ENCODE measurements around the gene DCUN1D3. TPM values are rescaled to one million over a fixed set of nuclear protein-coding genes. Genes with fewer than 3 reads are reported as not detected.
"Not testable (repeated sequence)": the region's sequence is repeated elsewhere in the genome, so short reads cannot be mapped to it uniquely, and the experiment has no call there.

DCUN1D3 gene, protein sequence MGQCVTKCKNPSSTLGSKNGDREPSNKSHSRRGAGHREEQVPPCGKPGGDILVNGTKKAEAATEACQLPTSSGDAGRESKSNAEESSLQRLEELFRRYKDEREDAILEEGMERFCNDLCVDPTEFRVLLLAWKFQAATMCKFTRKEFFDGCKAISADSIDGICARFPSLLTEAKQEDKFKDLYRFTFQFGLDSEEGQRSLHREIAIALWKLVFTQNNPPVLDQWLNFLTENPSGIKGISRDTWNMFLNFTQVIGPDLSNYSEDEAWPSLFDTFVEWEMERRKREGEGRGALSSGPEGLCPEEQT
- 10.0 and 10.1 TPM in 2 replicates for total RNA-seq (2014; rRNA removed; shearing (Covaris generic))
- 2.8 and 4.0 TPM in 2 replicates for polyA plus RNA-seq (2014; cell fraction: nucleus; rRNA removed)

GRCh38 chr16:20900299-20901067 lies at the start of gene DCUN1D3, which contains the start of gene LYRM1:
Gene DCUN1D3 (minus strand): TSS chr16:20900358. CDS start chr16:20862538, 37,820 bp downstream.
Gene LYRM1 (plus strand): TSS chr16:20900771. CDS start chr16:20915556, 14,785 bp downstream.
- DNase-seq (ENCODE audit: extremely low read depth, low read depth) = peak; percentile 98

DNA sequence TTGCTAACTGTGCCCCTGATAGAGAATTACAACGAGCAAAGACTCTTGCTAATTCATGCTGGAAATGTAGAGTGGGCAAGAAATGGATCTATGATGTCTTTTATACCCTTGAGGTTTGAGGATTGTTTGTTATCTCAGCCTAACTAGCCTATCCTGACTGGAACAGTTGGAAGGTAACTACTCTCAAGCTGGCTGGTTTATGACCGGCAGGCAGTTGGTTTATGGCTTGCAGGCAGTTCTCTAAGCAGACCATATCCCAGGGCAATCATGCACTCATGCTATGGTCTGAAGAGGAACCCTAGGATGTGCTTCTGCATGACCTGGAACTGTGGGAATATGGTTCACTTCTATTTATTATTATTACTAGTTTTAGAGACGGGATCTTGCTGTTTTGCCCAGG lies 49.5 kb upstream of the DCUN1D3 start:
- DNase-seq (ENCODE audit: extremely low read depth, low read depth) = no peak

DNA sequence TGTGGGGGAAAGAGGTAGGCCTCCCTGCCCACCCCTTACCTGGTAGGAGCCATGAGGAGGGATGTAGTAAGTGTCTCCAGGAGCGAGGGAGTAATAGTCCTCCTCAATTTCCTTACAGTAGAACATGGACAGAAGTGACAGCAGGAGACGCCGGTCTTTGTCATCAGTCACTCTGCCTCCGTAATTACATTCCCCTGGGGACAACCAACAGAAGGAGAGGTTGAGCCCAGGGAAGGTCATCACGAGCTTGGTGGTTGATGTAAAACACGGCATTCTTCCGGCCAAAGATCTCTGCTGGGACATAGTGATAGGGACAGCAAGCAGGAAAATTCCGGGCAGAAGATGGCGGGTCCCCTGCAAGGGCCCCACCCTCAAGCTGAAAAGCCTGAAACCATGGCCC lies 48.3 kb upstream of the DCUN1D3 start:
- DNase-seq (ENCODE audit: extremely low read depth, low read depth) = no peak

GRCh38 chr16:20946015-20946629 lies 46.0 kb upstream of the DCUN1D3 start:
- no peak for DNase-seq (ENCODE audit: extremely low read depth, low read depth)

DNA sequence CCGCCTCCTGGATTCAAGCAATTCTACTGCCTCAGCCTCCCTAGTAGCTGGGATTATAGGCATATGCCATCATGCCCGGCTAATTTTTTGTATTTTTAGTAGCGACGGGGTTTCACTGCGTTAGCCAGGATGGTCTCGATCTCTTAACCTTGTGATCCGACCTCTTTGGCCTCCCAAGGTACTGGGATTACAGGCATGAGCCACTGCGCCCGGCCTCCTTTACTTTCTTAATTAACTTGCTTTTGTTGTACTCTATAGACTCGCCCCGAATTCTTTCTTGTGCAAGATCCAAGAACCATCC lies 45.4 kb upstream of the DCUN1D3 start:
- not testable (repeated sequence) for DNase-seq (ENCODE audit: extremely low read depth, low read depth)

- DNase-seq (ENCODE audit: extremely low read depth, low read depth) = no peak
Measured at GRCh38 chr16:20944861-20945574, 44.9 kb upstream of the DCUN1D3 start.

DNA sequence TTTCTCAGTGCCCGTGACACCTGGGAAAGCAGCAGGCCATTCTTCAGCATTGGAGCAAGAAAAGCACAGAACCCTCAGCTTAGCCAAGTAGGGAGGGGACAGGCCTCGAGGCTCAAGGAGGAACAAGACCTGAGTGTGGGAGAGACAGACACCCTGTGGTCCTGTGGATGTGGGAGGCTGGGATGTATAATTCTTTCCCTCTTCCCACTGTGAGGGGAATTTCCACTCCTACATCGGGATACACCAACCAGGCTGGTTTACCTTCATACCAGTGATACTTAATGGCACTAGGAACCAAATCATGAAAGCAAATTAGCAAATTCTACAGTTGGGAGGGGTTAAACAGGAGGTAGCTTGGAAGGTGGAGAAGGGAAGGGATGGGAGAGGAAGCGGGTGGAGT lies 42.1 kb upstream of the DCUN1D3 start:
- no peak for DNase-seq (ENCODE audit: extremely low read depth, low read depth)

DNA sequence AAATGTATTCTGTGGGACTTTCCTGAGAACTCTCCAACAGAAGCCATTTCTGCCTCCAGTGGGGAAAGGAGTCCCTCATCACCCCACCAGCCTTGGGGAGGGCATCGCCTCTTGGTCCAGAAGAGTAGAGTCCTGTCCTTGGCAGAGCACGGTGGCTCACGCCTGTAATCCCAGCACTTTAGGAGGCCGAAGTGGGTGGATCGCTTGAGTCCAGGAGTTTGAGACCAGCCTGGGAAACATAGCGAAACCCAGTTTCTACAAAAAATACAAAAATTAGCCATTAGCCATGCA lies 41.4 kb upstream of the DCUN1D3 start:
- DNase-seq (ENCODE audit: extremely low read depth, low read depth) = no peak

DNA sequence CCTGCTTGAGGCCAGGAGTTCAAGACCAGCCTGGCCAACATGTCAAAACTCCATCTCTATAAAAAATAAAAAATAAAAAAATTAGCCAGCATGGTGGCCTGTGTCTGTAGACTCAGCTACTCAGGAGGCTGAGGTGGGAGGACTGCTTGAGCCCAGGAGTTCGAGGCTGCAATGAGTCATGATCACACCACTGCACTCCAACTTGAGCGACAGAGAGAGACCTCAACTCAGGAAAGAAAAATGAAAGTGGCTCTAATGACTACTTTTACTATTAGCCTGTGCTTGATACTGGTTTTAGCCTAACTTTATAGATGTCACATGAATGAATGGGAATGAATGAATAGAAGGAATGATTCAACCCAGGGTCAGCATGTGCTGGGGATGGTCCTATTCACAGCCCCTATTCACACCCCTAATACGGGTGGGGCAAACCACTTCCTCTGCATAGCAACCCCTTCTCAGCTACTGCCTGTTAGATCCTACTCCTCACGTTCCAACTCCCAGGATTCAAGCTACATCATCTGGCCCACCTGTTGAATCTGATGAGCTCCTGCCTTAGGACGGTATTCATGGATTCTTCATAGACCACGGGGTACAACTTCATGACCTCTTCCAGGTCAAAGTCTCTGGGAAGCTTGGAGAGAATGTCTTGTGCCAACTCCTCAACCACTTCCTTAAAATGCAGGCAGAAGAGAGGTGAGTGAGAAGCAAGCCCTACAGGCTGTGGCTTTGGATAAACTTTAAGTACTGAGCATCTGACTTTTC lies 40.9 kb upstream of the DCUN1D3 start:
- no peak for DNase-seq (ENCODE audit: extremely low read depth, low read depth)

DNA sequence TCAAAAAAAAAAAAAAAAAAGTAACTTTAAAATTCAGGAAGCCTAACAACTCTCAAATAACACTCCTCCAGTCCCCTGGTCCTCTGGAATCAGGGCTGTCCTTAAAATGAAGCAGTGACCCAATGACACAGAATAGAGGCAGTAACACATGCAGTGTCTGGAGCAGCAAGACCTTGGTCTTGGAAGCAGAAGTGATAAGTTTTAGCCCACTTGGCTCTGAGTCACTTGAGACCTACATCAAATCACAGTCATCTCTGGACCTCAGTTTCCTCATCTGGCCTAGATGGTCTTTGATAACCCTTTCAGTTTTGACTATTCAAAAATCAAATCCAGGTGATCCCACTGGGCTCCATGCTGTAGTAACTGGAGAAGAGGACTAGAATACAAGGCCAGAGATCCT lies 39.5 kb upstream of the DCUN1D3 start:
- DNase-seq (ENCODE audit: extremely low read depth, low read depth) = no peak

DNA sequence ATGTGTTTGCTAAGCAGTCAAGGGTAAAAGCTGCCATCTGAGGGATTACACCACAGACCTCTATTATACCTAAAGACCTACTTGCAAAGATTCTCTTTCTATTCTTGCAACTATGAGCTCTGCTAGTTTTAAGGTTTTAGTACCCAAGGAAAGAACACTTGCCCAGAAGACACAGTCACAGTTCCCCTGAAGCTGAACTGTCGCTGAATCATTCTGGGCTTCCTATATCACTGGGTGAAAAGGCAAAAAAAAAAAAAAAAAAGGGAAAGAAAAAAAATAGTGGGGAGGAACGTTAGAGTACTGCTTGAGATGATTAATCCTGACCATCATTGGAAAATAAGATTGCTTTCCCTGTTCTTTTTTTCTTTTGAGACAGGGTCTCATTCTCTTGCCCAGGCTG lies 38.3 kb upstream of the DCUN1D3 start:
- DNase-seq (ENCODE audit: extremely low read depth, low read depth) = no peak

DNA sequence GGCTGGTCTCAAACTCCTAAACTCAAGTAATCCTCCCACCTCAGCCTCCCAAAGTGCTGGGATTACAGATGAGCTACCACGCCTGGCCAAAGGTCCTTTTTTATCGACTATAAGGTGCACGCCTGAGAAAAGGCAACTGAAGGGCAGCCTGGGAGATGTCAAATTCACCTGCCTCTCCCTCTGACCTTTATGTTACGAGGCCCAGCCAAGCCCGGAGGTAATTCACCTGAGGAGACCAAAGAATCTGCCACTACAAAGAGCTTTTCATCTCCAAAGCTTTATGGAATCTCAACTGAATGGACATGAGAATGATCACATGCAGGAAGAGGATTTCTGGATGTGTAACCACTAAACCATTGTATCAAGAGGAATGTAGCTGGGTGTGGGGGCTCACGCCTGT lies 37.6 kb upstream of the DCUN1D3 start:
- no peak for DNase-seq (ENCODE audit: extremely low read depth, low read depth)

- DNase-seq (ENCODE audit: extremely low read depth, low read depth) = no peak
Measured at GRCh38 chr16:20933589-20933988, 33.4 kb upstream of the DCUN1D3 start.

DNA sequence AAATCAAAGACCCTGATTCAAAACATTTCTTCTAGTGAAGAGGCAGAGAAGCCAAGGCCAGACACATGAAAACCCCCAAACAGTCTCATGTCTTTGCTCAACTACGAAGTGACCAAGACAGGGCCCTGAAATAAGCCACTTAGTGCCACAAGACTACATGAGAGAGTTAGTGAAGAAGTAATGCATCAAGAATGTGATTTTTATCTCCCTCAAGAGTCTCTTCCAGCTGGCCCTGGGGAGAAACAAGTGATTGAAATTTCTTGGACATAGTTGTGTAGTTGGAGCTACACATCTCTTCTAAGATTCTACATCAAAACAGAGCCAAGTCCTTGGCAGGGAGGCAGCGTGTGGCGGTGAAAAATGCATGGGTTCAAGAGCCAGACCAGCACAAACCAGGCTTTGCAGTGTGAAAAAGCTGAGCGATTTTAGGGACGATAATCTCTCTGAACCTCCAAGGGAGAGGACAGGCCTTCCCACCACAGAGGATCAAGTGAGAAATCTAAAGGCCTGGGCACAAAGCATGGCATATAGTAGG lies 31.0 kb upstream of the DCUN1D3 start:
- no peak for DNase-seq (ENCODE audit: extremely low read depth, low read depth)

- DNase-seq (ENCODE audit: extremely low read depth, low read depth) = no peak
Measured at GRCh38 chr16:20930365-20930690, 30.2 kb upstream of the DCUN1D3 start.

DNA sequence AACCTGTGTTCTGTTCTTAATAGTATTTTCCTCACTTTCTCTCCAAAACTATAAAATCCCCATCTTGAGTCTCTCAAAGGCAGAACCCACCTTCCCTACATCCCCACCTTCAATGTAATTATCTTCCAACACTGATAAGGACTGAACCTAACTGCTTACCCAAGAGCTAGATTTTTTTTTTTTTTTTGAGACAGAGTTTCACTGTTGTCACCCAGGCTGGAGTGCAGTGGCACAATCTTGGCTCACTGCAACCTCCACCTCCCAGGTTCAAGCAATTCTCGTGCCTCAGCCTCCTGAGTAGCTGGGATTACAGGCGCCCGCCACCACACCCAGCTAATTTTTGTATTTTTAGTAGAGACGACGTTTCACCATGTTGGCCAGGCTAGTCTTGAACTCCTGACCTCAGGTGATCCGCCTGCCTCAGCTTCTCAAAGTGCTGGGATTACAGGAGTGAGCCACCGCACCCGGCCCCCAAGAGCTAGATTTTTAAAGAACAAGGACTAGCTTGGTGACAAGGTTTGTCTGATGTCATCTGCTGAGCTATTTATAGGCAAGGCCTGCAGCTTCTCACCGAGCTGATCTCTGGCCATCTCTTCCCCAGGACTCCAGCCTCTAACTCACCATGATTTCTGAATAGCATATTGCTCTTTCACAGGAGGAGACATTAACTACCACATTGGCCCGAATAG lies 29.7 kb upstream of the DCUN1D3 start:
- not testable (repeated sequence) for DNase-seq (ENCODE audit: extremely low read depth, low read depth)

DNA sequence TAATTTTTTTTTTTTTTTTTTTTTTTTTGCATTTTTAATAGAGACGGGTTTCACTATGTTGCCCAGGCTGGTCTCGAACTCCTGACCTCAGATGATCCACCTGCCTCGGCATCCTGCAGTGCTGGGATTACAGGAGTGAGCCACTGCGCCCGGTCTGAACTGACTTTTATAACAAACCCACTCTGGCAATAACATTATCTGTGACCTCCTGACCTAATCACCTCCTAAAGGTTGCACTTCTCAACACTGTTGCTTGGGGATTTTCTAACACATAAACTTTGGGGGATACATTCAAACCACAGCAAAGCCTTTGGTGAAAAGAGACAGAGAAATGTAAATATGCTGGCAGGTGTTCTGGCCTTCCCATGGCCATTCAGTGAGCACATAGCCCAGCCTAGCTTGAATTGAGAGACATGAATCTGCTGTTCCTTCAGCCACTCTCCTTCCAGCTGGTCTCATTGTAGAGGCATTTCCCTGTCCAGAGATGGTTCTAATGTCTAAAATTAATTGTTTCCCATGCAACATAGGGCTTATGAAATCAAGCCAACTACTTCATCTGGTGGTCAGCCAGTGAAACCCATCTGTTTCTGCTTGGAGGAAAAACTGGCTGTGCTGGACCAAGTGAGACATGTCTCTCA lies 28.7 kb upstream of the DCUN1D3 start:
- DNase-seq (ENCODE audit: extremely low read depth, low read depth) = no peak

- no peak for DNase-seq (ENCODE audit: extremely low read depth, low read depth)
Measured at GRCh38 chr16:20925751-20926150, 25.6 kb upstream of the DCUN1D3 start.

GRCh38 chr16:20923876-20924275 lies 23.7 kb upstream of the DCUN1D3 start:
- no peak for DNase-seq (ENCODE audit: extremely low read depth, low read depth)
